HG02884 (cell line): ENCODE data around the gene PRKAB1.
"Not testable (repeated sequence)": the region's sequence is repeated elsewhere in the genome, so short reads cannot be mapped to it uniquely, and the experiment has no call there.

ENCODE experiments used
- ATAC-seq: cut with Tn5 transposase; IDR thresholded peaks from one replicate; pipeline ENCODE4 v1.9.1; 2021; ENCODE audit warnings: mild to moderate bottlenecking, moderate library complexity; ENCODE audit not compliant: unreplicated experiment

PRKAB1 gene

DNA sequence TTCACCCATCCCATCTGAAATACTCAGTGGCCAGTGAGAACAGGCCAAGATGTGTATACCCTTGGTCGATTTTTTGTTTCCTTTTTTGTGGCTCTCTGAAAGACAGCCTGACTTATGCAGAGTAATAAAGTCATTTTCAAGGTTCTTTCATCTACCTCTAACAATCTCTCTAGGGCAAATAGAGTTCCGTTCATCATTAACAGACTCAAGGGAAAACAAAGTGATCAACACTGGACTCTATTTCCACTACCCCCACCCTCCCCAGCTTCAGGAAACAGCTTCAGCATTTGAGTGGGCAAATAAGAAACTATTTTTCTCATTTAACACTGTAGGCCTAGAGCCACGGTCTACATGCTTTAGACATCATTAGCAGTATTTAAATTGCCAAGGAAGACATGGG, 15.9 kb downstream of the PRKAB1 start:
- ATAC-seq = no peak

- ATAC-seq = no peak
Measured at GRCh38 chr12:119684711-119685369, 16.9 kb downstream of the PRKAB1 start.

- ATAC-seq = no peak
Measured at GRCh38 chr12:119685375-119685774, 17.4 kb downstream of the PRKAB1 start.

DNA sequence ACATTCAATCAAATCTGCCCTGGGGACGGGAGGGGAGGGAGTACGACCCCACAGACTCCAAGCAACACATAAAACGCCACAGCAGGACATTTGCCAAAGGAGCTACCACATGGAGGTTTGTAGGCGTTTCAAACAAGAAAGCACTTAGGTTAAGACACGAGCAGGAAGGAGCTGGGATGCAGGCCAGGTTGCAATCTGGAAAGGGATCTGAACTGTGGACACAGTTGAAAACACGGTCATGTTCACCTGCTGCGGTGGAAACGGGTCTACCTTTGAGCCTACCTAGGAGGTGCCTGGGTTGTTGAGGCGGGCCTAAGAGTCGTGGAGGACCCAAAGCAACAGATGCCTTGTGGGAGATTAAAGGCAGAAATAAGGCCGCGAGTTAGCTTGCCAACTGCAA, 18.4 kb downstream of the PRKAB1 start:
- no peak for ATAC-seq

DNA sequence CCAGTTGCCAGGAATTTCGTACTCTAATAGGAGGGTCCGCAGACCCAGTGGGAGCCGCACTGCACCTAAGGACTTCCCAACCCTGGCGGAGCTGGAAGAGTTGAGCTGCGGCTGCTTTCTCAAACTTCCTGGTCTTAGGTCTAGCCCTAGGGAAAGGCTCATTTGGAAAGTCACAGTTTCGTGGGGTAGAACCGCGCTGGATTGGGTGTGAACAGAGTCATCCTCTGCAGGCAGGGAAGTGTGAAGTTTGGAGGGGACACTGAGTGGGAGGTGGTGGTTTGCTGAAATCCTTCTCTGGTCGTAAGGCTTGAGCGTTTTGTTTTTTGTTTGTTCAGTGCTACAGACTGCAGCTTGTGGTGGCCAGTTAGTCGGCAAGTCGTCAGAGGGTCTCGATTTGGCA, 18.8 kb downstream of the PRKAB1 start:
- ATAC-seq = no peak

GRCh38 chr12:119687406-119687805, 19.5 kb downstream of the PRKAB1 start:
- no peak for ATAC-seq

- ATAC-seq = no peak
Measured at GRCh38 chr12:119687879-119688278, 19.9 kb downstream of the PRKAB1 start.

- ATAC-seq = no peak
Measured at GRCh38 chr12:119689935-119690500, 22.1 kb downstream of the PRKAB1 start.

- no peak for ATAC-seq
Measured at GRCh38 chr12:119691202-119691810, 23.4 kb downstream of the PRKAB1 start.

GRCh38 chr12:119692410-119692809, 24.5 kb downstream of the PRKAB1 start:
- no peak for ATAC-seq

DNA sequence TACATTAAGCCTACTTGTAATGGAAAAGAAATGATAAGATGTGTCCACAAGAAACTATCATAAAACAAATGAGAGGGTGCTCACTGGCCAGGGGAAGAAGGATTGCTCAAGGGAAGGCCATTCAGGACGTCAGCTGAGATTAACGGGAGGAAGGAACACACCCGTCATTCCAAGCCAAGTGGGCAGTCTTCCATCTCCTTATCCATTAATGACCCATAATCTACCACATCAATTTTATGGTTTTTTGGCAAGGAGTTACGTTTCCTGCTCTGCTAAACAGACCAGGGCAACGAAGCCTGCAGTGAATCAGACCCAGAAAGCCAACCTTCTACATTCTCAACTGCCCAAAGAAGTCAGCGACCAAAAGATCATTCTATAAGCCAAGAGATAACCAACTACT, 25.1 kb downstream of the PRKAB1 start:
- ATAC-seq = no peak

DNA sequence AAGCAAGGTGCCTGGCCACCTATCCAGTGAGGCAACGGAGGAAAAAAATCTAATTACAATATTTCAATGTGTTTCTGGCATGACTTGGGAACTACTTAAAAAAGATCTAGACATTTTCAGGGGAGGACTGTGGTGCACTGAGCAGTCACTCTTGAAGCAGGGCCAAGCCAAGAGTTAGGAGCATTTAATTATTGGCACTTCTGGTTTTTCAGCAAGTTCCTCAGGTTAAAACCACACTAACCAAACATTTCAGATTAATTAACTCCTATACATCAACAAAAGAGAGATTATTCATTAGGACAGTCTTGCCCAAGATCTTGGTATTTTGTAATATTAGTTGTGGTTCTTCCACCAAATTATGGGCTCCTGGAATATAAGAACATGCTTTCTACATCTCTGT, 25.6 kb downstream of the PRKAB1 start:
- no peak for ATAC-seq

- no peak for ATAC-seq
Measured at GRCh38 chr12:119694111-119694510, 26.2 kb downstream of the PRKAB1 start.

GRCh38 chr12:119695034-119695433, 27.1 kb downstream of the PRKAB1 start:
- ATAC-seq = no peak

DNA sequence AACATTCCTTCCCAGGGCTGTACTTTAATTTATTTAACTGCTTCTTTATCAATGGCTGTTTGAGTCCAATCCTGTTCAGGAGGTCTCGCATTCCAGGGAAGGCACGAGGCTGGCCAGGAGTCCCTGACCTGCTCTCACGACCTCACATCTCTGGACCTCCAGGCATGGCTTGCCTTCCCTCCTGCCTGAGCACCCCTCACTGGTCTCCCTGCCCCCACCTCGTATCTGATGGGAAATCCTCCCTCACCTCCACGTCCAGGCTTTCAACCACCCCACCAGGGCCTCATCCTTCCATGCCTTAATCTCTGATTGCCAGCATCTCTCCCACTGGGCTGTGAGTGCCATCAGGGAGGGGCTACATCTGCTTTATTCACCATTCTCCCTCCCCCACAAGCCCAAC, 29.0 kb downstream of the PRKAB1 start:
- ATAC-seq = no peak

GRCh38 chr12:119699199-119699760, 31.3 kb downstream of the PRKAB1 start:
- ATAC-seq = no peak

DNA sequence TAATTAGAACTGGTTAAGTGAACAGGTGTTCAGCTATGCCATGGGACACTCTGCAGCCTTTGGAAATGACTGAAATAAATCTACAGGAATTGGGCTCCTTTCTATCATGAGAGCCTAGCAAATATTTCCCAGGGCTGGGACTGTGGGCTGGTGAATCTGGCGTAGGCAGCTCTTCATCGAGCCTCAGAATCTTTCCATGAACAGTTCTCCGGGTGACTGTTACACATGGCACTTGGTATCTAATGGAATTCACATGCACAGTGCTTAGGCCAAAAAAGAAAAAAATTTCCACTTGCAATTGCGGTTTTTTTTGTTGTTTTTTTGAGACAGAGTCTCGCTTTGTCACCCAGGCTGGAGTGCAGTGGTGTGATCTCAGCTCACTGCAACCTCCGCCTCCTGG, 32.1 kb downstream of the PRKAB1 start:
- no peak for ATAC-seq

DNA sequence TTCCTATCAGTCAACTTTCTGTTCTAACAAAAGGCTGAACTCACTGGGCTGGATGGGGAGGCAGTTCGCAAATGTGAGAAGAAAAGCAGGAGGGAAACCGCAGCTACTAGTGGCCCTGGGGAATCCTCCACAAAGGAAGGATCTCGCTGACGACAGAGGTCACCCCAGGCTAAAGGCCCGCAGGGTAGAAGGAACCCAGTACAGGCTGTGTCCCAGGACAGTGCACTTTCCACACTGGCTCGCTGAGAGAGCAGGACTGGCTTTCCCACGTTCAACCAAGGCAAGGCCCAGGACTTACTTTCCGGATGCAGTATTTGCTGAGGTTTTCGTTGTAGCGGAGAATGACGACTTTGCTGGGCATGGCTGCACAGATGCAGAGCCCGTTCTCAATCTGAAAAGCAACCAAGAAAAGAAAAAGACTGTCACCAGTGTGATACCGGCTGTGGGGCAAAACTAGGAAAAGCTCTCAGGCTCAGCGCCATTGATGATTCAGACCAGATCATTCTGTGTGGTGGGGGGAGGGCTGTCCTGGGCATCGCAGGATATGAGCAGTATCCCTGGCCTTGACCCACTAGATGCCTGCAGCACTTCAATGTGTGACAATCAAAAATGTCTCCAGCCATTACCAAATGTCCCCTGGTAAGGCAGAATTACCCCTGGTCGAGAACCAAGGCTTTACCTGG, 36.3 kb downstream of the PRKAB1 start:
- ATAC-seq = no peak

DNA sequence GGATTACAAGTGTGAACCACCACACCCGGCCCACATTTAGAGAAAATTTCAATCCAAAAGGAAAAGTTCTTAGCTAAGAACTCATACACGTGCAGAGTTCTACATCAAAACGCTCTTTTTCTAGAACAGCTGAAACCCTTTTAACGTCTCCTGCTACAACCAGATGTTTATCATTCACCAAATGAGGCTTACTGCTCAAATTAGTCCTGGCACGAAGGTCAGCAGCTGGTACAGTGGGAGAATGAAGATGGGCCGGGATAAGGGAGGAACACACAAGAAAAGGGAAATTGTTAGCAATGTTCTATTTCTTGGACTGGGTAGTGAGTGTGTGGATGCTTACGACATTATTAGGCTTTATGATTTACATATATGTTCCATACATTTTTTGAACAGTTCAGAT, 37.2 kb downstream of the PRKAB1 start:
- ATAC-seq = no peak

DNA sequence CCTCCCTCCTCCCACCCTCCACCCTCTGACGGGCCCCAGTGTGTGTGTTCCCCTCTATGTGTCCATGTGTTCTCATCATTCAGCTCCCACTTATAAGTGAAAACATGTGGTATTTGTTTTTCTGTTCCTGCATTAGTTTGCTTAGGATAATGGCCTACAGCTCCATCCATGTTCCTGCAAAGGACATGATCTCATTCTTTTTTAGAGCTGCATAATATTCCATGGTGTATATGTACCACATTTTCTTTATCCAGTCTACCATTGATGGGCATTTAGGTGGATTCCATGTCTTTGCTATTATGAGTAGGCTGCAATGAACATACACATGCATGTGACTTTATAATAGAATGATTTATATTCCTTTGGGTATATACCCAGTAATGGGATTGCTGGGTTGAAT, 38.5 kb downstream of the PRKAB1 start:
- ATAC-seq = not testable (repeated sequence)

- no peak for ATAC-seq
Measured at GRCh38 chr12:119710374-119710964, 42.5 kb downstream of the PRKAB1 start.
